IMR-90 (cell line): ENCODE results near the gene SERPINB1. TPM values are rescaled to one million over a fixed set of nuclear protein-coding genes. Genes with fewer than 3 reads are reported as not detected.

ENCODE experiments used
- ATAC-seq: fragments of 200-7000 bp; cut with Tn5 transposase; 2 replicates; pipeline ENCODE4 v1.9.1; 2020; ENCODE audit warnings: low read depth, mild to moderate bottlenecking, moderate library complexity
- BruUV-seq: library from RNA; stranded (reverse); fragments of 400-500 nt; replicated peaks from 2 replicates; lab custom pipeline; 2021; lab: Mats Ljungman, UMichigan
- CTCF ChIA-PET: fragments of 300-600 bp; formaldehyde crosslinking; extraction: SDS; loops from one replicate; lab custom pipeline; 2021; ENCODE audit warnings: antibody characterized with exemption; lab: Yijun Ruan, JAX
- POLR2A ChIA-PET: fragments of 300-600 bp; sonication (Branson Sonifier 250); formaldehyde crosslinking; loops from one replicate; lab custom pipeline; 2022; ENCODE audit warnings: antibody characterized with exemption; ENCODE audit not compliant: unreplicated experiment; lab: Charles Lee
- DNase-seq: peaks from one replicate; pipeline ENCODE4 v3.0.0; 2013
- H2AFZ ChIP-seq: replicated peaks from 2 replicates; pipeline ENCODE3; 2013; ENCODE audit warnings: low read length, mild to moderate bottlenecking; ENCODE audit not compliant: poor library complexity
- H2AK5ac ChIP-seq: 2 replicates; pipeline ENCODE4 v1.6.1; 2013; ENCODE audit warnings: low read depth, low read length, inconsistent platforms
- H2AK9ac ChIP-seq: replicated peaks from 2 replicates; pipeline ENCODE3; 2013; ENCODE audit warnings: mild to moderate bottlenecking, low read depth, low read length, moderate library complexity; ENCODE audit not compliant: poor library complexity
- H2BK120ac ChIP-seq: 2 replicates; pipeline ENCODE4 v1.6.1; 2013; ENCODE audit warnings: low read depth, low read length, inconsistent platforms
- H2BK15ac ChIP-seq: 3 replicates; pipeline ENCODE4 v1.6.1; 2013; ENCODE audit warnings: low read depth, low read length, inconsistent platforms
- H2BK20ac ChIP-seq: 2 replicates; pipeline ENCODE4 v1.6.1; 2013; ENCODE audit warnings: low read depth, mild to moderate bottlenecking, inconsistent platforms, low read length, moderate library complexity
- H2BK5ac ChIP-seq: 2 replicates; pipeline ENCODE4 v1.6.1; 2013; ENCODE audit warnings: mild to moderate bottlenecking, low read depth, low read length, inconsistent platforms; ENCODE audit not compliant: poor library complexity, severe bottlenecking
- H3K14ac ChIP-seq: replicated peaks from 2 replicates; pipeline ENCODE4 v1.6.1; 2013; ENCODE audit warnings: low read depth, low read length, inconsistent platforms
- H3K18ac ChIP-seq: 2 replicates; pipeline ENCODE4 v1.6.1; 2013; ENCODE audit warnings: low read depth, low read length, control low read depth
- H3K23ac ChIP-seq: 2 replicates; pipeline ENCODE4 v1.6.1; 2013; ENCODE audit warnings: low read depth, low read length, inconsistent platforms
- H3K27ac ChIP-seq: 2 replicates; pipeline ENCODE4 v1.5.1; 2013; ENCODE audit warnings: mild to moderate bottlenecking, control low read depth, low read length; ENCODE audit not compliant: insufficient read depth
- H3K27me3 ChIP-seq: 2 replicates; pipeline ENCODE4 v1.6.1; 2013; ENCODE audit warnings: low read length; ENCODE audit not compliant: control insufficient read depth, insufficient read depth
- H3K36me3 ChIP-seq: 2 replicates; pipeline ENCODE4 v1.6.1; 2013; ENCODE audit warnings: low read length, mixed read lengths; ENCODE audit not compliant: control insufficient read depth, insufficient read depth
- H3K4ac ChIP-seq: 2 replicates; pipeline ENCODE4 v1.6.1; 2013; ENCODE audit warnings: low read depth, low read length, inconsistent platforms
- H3K4me1 ChIP-seq: 2 replicates; pipeline ENCODE4 v1.6.1; 2013; ENCODE audit warnings: low read length, mixed read lengths; ENCODE audit not compliant: control insufficient read depth, insufficient read depth
- H3K4me2 ChIP-seq: 2 replicates; pipeline ENCODE4 v1.6.1; 2013; ENCODE audit warnings: low read depth, mild to moderate bottlenecking, control low read depth, low read length, moderate library complexity
- H3K4me3 ChIP-seq: 2 replicates; pipeline ENCODE4 v1.5.1; 2013; ENCODE audit warnings: low read depth, mild to moderate bottlenecking, control low read depth, low read length, moderate library complexity; ENCODE audit not compliant: insufficient read depth
- H3K56ac ChIP-seq: 2 replicates; pipeline ENCODE4 v1.6.1; 2013; ENCODE audit warnings: low read length, inconsistent platforms; ENCODE audit not compliant: insufficient read depth; ENCODE audit errors: extremely low read depth
- H3K79me1 ChIP-seq, 2 experiments: 2 replicates each; pipeline ENCODE4 v1.6.1; 2013; ENCODE audit warnings: low read length in 2 of 2, inconsistent platforms in 1 of 2, low read depth in 1 of 2
- H3K9ac ChIP-seq: 2 replicates; pipeline ENCODE4 v1.6.1; 2013; ENCODE audit warnings: low read depth, low read length, control low read depth
- H3K9me1 ChIP-seq: 2 replicates; pipeline ENCODE4 v1.6.1; 2013; ENCODE audit warnings: low read length, inconsistent platforms; ENCODE audit not compliant: insufficient read depth
- H3K9me3 ChIP-seq: 2 replicates; pipeline ENCODE4 v1.6.1; 2013; ENCODE audit warnings: low read length; ENCODE audit not compliant: control insufficient read depth, insufficient read depth
- H4K20me1 ChIP-seq: 2 replicates; pipeline ENCODE4 v1.6.1; 2013; ENCODE audit warnings: low read length, inconsistent platforms; ENCODE audit not compliant: insufficient read depth
- H4K5ac ChIP-seq: 2 replicates; pipeline ENCODE4 v1.6.1; 2013; ENCODE audit warnings: mild to moderate bottlenecking, low read depth, low read length, control low read depth
- H4K8ac ChIP-seq, 2 experiments: 2 replicates each; pipeline ENCODE4 v1.6.1; 2013; ENCODE audit warnings: low read depth in 2 of 2, low read length in 2 of 2, control low read depth in 1 of 2, inconsistent platforms in 1 of 2
- H4K91ac ChIP-seq: 2 replicates; pipeline ENCODE4 v1.6.1; 2013; ENCODE audit warnings: low read depth, low read length, inconsistent platforms; ENCODE audit not compliant: insufficient read depth
- CEBPB ChIP-seq: IDR thresholded peaks from 2 replicates; pipeline ENCODE4 v1.6.1; 2012; ENCODE audit warnings: low read depth, low read length, improper control_type of control experiment
- ELK1 ChIP-seq: fragments of 150-350 bp; IDR thresholded peaks from 2 replicates; pipeline ENCODE4 v1.6.1; 2016; ENCODE audit warnings: low read depth, mild to moderate bottlenecking, low read length, moderate library complexity, borderline replicate concordance
- MAFK ChIP-seq: IDR thresholded peaks from 2 replicates; pipeline ENCODE4 v1.6.1; 2012; ENCODE audit warnings: low read depth, low read length, improper control_type of control experiment
- POLR2A ChIP-seq: IDR thresholded peaks from 2 replicates; pipeline ENCODE4 v1.6.1; 2012; ENCODE audit warnings: mild to moderate bottlenecking, low read depth, low read length
- SMC3 ChIP-seq: fragments of 150-350 bp; IDR thresholded peaks from 2 replicates; pipeline ENCODE4 v1.6.1; 2016; ENCODE audit warnings: low read depth, mild to moderate bottlenecking, antibody characterized with exemption, low read length, moderate library complexity
- WGBS, 2 experiments: methylation state at CpG; one replicate each; pipeline versions ENCODE4 v1.1.5 to v1.1.7; 2013; ENCODE audit warnings: missing lambda C conversion rate in 2 of 2; ENCODE audit not compliant: insufficient read length in 1 of 2; ENCODE audit errors: extremely low coverage in 2 of 2; 5-methylcytosine and 5-hydroxymethylcytosine counted together
- dilution Hi-C: fragments of 300-500 bp; cut with HindIII; formaldehyde crosslinking; loops from one replicate; pipeline ENCODE4 v1.14.3; 2018; ENCODE audit warnings: low sequenced_read_pairs; ENCODE audit not compliant: unreplicated experiment
- in situ Hi-C: fragments of 300-500 bp; cut with MboI; formaldehyde crosslinking; loops from 3 replicates; pipeline ENCODE4 v1.14.3; 2019; ENCODE audit warnings: low sequenced_read_pairs, inconsistent platforms, mixed read lengths
- intact Hi-C: fragments of 100-400 bp; cut with micrococcal nuclease; formaldehyde crosslinking; loops from 2 replicates; pipeline ENCODE4 v1.10.0; 2022
- polyA plus RNA-seq, 3 experiments: library from polyadenylated mRNA; depleted of rRNA; stranded (reverse); fragments of >200 nt; gene quantifications; 2 replicates each; pipeline ENCODE4 v1.2.3, GENCODE V29; 2012; ENCODE audit warnings: low replicate concordance in 1 of 3
- total RNA-seq: library from RNA; depleted of rRNA; stranded (reverse); fragments of >200 nt; gene quantifications from 2 replicates; pipeline ENCODE4 v1.2.3, GENCODE V29; 2012

SERPINB1 gene
- total and polyA plus RNA-seq, 2 of the 4 experiments (the other 2 are of a cell fraction), result 6.1 to 9.1 TPM

GRCh38 chr6:2830183-2830582, 11.5 kb downstream of the SERPINB1 start:
- in situ Hi-C loops (no loop called here), intact Hi-C loops (no loop called here), dilution Hi-C loops (no loop called here)
- H2BK20ac ChIP-seq, result no peak overlapping the region
- no peak overlapping the region for H3K4me2 ChIP-seq
- H3K9me1 ChIP-seq, result no peaks in the 10 kb centered on the region
- H3K18ac ChIP-seq, result no peak overlapping the region
- peaks cover 0 to 5% of the 10 kb centered on the region in 2 experiments; a peak in 1 of 4 replicates for H3K79me1 ChIP-seq
- CTCF ChIA-PET, result no interaction called here
- H3K23ac ChIP-seq, result no peak overlapping the region
- H3K56ac ChIP-seq, result no peak overlapping the region
- no peak overlapping the region for H4K91ac ChIP-seq
- no peak overlapping the region for H2BK15ac ChIP-seq
- H2AK5ac ChIP-seq, result no peak overlapping the region
- H3K14ac ChIP-seq, result no peak overlapping the region
- WGBS, 2 experiments, result no CpG with 5 or more reads among the region's 3 CpGs
- H2BK120ac ChIP-seq, result no peak overlapping the region
- TF ChIP-seq CEBPB (no peak), MAFK (no peak), POLR2A (no peak), SMC3 (no peak), ELK1 (no peak)
- H3K4me3 ChIP-seq, result no peak overlapping the region
- ATAC-seq (no peak), DNase-seq (no peak)
- no peak overlapping the region for H4K8ac ChIP-seq
- no peak overlapping the region for H3K9ac ChIP-seq
- no peaks in the 10 kb centered on the region for H3K27me3 ChIP-seq
- no peak overlapping the region for H2AK9ac ChIP-seq
- no TSS peak for BruUV-seq
- POLR2A ChIA-PET, result no interaction called here
- no peaks in the 10 kb centered on the region for H3K9me3 ChIP-seq
- peaks cover 3% of the 10 kb centered on the region for H3K36me3 ChIP-seq
- H3K4ac ChIP-seq, result no peak overlapping the region
- no peaks in the 10 kb centered on the region for H4K20me1 ChIP-seq
- no peak overlapping the region for H4K5ac ChIP-seq
- no peaks in the 10 kb centered on the region for H3K4me1 ChIP-seq
- no peak overlapping the region for H2BK5ac ChIP-seq
- H2AFZ ChIP-seq, result no peak overlapping the region
- H3K27ac ChIP-seq, result no peak overlapping the region
